Psoas muscle (tissue), 8 donors: Measurements from ENCODE around the gene LGR6. TPM values are rescaled to one million over a fixed set of nuclear protein-coding genes. Genes with fewer than 3 reads are reported as not detected.
A peak's percentile ranks its signal among the peaks of the same experiment; 100 is the strongest.

Experiments
- ATAC-seq, 4 donors: fragments of 200-7000 bp; cut with Tn5 transposase; one replicate each; pipeline ENCODE4 v1.9.1; 2020; ENCODE audit warnings: moderate library complexity in 3 of 4, mild to moderate bottlenecking in 2 of 4
- DNase-seq, 2 donors: peaks; one replicate each; pipeline ENCODE4 v3.0.0-alpha.2; 2020
- H3K27ac ChIP-seq: fragments of 200-600 bp; one replicate; pipeline ENCODE4 v1.8.0; 2022
- H3K27me3 ChIP-seq, 3 donors: fragments of 200-600 bp in 1 of 3; one replicate each; pipeline versions ENCODE4 v1.6.1 to v1.8.0; 2013 to 2022; ENCODE audit warnings: low read length in 2 of 3, mild to moderate bottlenecking in 2 of 3, moderate library complexity in 1 of 3; ENCODE audit not compliant: insufficient read depth in 3 of 3
- H3K36me3 ChIP-seq, 2 donors: fragments of 200-600 bp in 1 of 2; one replicate each; pipeline versions ENCODE4 v1.6.1 to v1.8.0; 2013 to 2022; ENCODE audit warnings: low read depth in 1 of 2, mild to moderate bottlenecking in 1 of 2, moderate library complexity in 1 of 2; ENCODE audit not compliant: insufficient read depth in 1 of 2
- H3K4me1 ChIP-seq: fragments of 200-600 bp; one replicate; pipeline ENCODE4 v1.8.0; 2022
- H3K4me3 ChIP-seq: fragments of 200-600 bp; one replicate; pipeline ENCODE4 v1.8.0; 2022; ENCODE audit warnings: mild to moderate bottlenecking
- H3K9me3 ChIP-seq: fragments of 200-600 bp; one replicate; pipeline ENCODE4 v1.8.0; 2022
- CTCF ChIP-seq: fragments of 200-600 bp; IDR thresholded peaks from one replicate; pipeline ENCODE4 v1.8.0; 2022; ENCODE audit warnings: antibody characterized with exemption
- WGBS, 3 donors: extraction: QIAGEN DNeasy Blood & Tissue Kit; methylation state at CpG; one replicate each; pipeline versions ENCODE4 v1.1.6 to v1.1.7; 2013; 5-methylcytosine and 5-hydroxymethylcytosine counted together
- intact Hi-C, 2 donors: fragments of 100-400 bp; cut with DNase I; formaldehyde crosslinking; loops; one replicate each; pipeline versions ENCODE4 v1.11.0 to v1.14.2; 2022
- polyA plus RNA-seq, 3 donors: library from polyadenylated mRNA; stranded (reverse); fragments of 200-250 nt; gene quantifications; one replicate each; pipeline ENCODE4 v1.2.3, GENCODE V29; 2013
- total RNA-seq, 4 donors: library from RNA; stranded (reverse); fragmentation: NEBNext Ultra II Directional in 2 of 4; extraction: Animal tissue kit (Norgen Biotek cat#: 25700) in 2 of 4; gene quantifications; one replicate each; pipeline versions ENCODE4 v1.2.1 to v1.2.4, GENCODE V29; 2021 to 2023
- donor health status: healthy with polysubstance abuse.
- donor health status: DM: no; HTN: no; CAD: no; lungs with moderate emphysema.
- donor health status: Bipolar disorder and iron deficiency.
- donor health status: healthy.
- donor health status: DM: yes; HTN: yes; CAD: no.
- donor health status: DM: no; HTN: no; CAD: no.
- donor health status: DM: no; HTN: no; CAD: no.
- donor health status: DM: yes; HTN: yes; CAD: no.

LGR6 gene
- total and polyA plus RNA-seq, 7 donors, result 0.12 to 0.20 (median 0.16) TPM; not detected in 3

- H3K4me1 ChIP-seq, result peaks cover 18% of the 10 kb centered on the region
- ATAC-seq (no peak), DNase-seq (no peak)
- H3K27me3 ChIP-seq, result no peaks in the 10 kb centered on the region
- H3K27ac ChIP-seq, result no peak overlapping the region
- intact Hi-C loops, result no loop called here
- H3K4me3 ChIP-seq, result no peak overlapping the region
- H3K9me3 ChIP-seq, result no peaks in the 10 kb centered on the region
- TF ChIP-seq CTCF, result no peak
- H3K36me3 ChIP-seq, result no peaks in the 10 kb centered on the region
- 73 to 74% (median 73%) methylated on average over 4 of the region's 4 CpGs for WGBS, 3 donors
Measured at GRCh38 chr1:202201971-202202370, 8.4 kb downstream of the LGR6 start.

- no peaks in the 10 kb centered on the region for H3K9me3 ChIP-seq
- 57 to 76% (median 65%) methylated on average over 7 of the region's 7 CpGs for WGBS, 3 donors
- H3K27me3 ChIP-seq, result no peaks in the 10 kb centered on the region
- intact Hi-C loops, result no loop called here
- DNase-seq (peak in 1 of 2 donors; percentile 71), ATAC-seq (peak; percentile 48 to 83 (median 68))
- H3K27ac ChIP-seq, result no peak overlapping the region
- peaks cover 18% of the 10 kb centered on the region for H3K4me1 ChIP-seq
- H3K36me3 ChIP-seq, result no peaks in the 10 kb centered on the region
- no peak for TF ChIP-seq CTCF
- no peak overlapping the region for H3K4me3 ChIP-seq
Measured at GRCh38 chr1:202202500-202203168, 9.0 kb downstream of the LGR6 start.

- ATAC-seq, result no peak
- no peak for TF ChIP-seq CTCF
- no peaks in the 10 kb centered on the region for H3K27me3 ChIP-seq
- H3K36me3 ChIP-seq, result no peaks in the 10 kb centered on the region
- WGBS, 3 donors, result 83 to 87% (median 85%) methylated on average over 13 of the region's 13 CpGs
- H3K9me3 ChIP-seq, result no peaks in the 10 kb centered on the region
- no peak overlapping the region for H3K4me3 ChIP-seq
- intact Hi-C loops, result no loop called here
- H3K4me1 ChIP-seq, result peaks cover 18% of the 10 kb centered on the region
- no peak for DNase-seq
- no peak overlapping the region for H3K27ac ChIP-seq
Measured at GRCh38 chr1:202203238-202204039, 9.8 kb downstream of the LGR6 start.

- H3K36me3 ChIP-seq, result no peaks in the 10 kb centered on the region
- 53 to 66% (median 60%) methylated on average over 1 of the region's 1 CpG for WGBS, 3 donors
- H3K27me3 ChIP-seq, result no peaks in the 10 kb centered on the region
- TF ChIP-seq CTCF, result no peak
- H3K27ac ChIP-seq, result no peak overlapping the region
- no peak overlapping the region for H3K4me3 ChIP-seq
- ATAC-seq, result no peak
- H3K4me1 ChIP-seq, result peaks cover 18% of the 10 kb centered on the region
- no peaks in the 10 kb centered on the region for H3K9me3 ChIP-seq
- no peak for DNase-seq
- intact Hi-C loops, result no loop called here
Measured at GRCh38 chr1:202204065-202204464, 10.5 kb downstream of the LGR6 start.
